Measurements from ENCODE around the gene ATP8A2.

Gene ATP8A2

DNA sequence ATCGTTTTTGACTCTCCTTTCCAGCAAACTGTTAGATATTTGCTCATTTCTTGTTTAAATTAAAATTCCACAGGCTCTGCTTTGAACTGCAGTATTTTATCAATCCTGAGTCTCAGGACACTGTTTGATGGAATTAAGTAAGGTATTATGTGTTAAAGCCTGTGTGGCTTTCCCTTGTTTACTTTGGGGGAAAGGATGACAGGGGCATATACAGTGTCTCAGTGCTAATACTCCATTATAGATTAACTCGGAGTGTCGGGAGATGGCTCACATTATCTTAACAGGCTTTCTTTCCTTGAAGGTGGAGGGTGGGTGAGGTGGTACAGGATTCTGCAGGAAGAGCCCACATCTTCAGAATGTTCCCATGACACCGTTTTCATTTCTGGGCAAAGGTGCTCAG, 595.4 kb downstream of the ATP8A2 start:
- DNase-seq (ENCODE audit: low read depth), result no peak

DNA sequence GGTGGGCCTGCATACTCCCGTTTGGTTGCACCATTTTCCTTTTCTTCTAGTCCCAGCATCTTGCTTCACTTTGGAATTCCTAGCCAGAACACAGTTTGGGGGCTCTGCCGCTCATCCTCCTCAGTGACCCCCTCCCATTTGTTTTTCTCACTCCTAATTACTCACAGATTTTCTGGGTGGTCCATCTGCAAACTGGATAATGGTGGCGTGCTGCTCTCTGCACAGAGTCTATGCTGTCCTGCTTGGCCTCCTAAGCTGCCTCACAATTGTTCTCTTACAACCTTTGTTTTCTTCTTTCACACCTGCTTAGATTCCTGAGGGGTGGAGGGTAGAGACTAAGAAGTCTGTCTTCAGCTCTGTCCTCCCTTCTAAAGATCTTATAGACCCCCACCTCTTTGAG, 599.3 kb downstream of the ATP8A2 start:
- no peak for DNase-seq (ENCODE audit: low read depth)

DNA sequence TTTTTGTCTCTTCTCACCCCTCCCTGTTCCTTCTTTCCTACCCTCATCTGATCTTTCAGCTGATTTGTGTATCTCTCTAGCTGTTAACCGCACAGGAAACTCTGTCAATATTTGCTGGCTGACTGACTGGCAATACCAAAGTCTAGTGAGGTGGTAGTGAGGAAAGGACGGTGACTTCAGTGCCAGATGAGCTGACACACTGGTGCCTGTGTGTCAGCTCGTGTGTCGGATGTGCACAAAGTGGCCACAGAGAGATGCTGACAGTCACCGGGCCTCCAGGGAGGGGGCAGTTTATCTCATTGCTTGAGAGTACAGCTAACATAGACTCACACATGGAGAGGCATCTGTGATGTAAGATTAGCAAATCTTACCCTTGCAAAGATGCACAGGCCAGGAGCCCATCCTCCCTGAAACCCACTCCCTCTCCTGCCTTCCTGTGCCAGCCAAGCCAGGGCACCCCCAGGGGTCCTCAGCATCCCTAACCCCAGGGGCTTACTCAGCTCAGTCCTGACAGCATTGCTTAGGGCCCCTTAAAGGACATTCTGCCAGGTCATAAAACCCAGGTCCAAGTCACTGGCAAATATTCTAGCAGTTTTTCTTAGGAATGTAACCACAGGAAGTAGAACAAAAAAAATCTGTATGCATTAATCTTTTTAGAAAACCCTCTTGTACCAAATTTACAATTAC, 599.8 kb downstream of the ATP8A2 start:
- DNase-seq (ENCODE audit: low read depth), result no peak

DNA sequence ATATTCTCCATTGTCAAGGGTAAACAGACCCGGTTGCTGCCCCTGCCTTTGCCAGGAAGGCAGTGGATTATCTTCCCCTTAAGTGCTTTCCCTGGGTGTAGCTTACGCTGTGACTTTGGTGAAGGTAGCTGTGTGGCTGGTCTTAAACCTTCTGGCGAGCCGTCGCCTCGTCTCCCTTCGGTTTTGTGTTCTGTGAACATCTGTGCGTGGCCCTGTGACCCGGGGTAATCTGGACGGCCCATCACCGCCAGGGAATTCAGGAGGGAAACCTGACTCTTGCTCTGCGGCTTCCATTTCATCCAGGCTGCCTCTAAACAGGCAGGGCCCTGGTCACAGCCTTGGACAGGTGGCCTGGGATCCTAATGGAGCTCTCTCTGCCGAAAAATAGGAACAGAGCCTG, 601.3 kb downstream of the ATP8A2 start:
- no peak for DNase-seq (ENCODE audit: low read depth)

DNA sequence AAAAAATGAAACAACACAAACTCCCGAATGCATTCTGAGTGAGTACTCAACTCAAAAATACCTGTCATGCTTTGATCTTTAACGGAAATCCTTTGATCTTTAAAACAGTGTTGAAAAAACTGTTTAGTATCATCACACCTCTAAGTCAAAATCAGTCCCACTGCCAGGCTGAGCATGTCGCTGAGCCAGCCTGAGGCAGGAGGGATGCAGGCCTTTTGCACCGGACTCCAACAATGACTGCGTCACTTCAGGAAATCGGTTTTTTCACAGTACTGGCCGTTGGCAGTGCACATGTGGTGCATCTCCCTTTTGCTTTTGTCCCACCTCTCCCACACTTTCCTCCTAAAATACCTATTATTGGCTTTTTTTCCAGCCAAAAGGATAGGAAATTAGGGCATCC, 601.8 kb downstream of the ATP8A2 start:
- DNase-seq (ENCODE audit: low read depth), result no peak

DNA sequence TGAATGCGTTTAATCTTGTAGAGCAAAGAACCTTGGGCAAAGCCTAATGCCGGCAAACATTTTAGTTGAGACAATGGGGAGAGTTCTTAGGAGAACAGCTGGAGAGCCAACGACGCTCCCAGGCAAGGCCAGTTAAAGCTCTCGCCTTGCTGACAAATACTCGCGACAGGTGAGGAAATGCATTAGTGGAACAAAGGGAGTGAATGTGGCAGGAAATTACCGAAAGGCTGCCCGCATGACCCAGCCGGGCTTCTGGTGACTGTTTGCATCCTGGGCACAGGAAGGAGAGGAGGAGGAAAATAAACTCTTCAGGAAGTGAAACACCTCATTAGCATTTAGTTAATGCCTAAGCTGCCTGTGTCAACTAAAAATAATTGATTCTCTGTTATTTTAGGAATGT, 605.4 kb downstream of the ATP8A2 start:
- DNase-seq (ENCODE audit: low read depth), result no peak

DNA sequence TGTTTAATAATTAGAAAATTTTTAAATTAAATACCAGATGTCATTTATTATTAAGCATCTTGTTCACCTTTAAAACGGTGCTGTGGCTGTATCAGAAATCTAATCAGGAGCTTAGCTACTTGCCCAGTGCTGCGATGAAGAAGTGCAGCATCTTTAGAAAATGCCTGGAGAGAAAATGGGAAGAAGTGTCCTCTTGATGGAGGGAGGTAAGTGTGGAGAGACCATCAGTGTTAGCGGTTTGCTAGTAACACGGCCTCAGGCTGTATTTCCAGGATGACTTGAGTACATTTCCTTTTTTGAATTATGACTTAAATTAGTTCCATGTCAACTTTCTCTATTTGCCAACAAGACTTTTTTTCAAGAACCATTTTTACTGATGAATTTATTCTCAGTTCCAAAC, 605.9 kb downstream of the ATP8A2 start:
- DNase-seq (ENCODE audit: low read depth), result no peak

DNA sequence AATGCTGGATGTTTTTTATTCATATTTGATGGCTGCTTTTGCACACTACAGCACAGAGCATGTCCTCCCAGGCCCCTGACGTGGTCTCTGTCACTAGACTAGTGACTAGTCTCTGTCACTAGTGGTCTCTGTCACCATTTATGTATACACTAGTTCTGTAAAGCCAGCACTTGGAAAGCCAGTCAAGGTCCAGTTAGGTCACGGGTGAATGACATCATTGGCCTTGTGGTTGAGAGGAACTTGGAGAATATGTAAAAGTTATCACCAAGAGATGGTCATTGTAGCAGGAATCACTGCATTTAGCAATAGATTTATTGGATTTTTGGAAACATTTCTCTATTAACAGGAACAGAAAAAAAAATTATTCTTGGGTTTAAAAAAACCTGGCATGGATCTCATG, 607.2 kb downstream of the ATP8A2 start:
- DNase-seq (ENCODE audit: low read depth), result no peak

DNA sequence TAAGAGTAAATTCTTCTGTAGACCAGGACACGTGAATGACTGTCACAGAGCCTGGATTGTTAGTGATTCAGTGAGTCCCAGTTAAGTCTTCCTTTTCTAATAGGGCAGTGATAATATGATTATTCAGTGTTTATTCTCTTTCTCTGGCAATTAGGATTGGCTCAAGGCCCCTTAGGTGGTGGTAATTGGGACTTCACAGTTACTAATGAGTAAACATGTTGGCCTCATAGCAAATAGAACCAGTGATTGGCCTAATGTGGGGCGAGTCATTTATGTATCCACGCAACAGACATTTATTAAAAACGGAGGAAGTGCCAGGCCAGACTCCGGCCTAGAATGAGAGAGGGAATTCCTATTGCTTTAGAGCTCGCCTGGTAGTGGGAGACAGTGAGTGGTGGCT, 607.6 kb downstream of the ATP8A2 start:
- DNase-seq (ENCODE audit: low read depth), result no peak

DNA sequence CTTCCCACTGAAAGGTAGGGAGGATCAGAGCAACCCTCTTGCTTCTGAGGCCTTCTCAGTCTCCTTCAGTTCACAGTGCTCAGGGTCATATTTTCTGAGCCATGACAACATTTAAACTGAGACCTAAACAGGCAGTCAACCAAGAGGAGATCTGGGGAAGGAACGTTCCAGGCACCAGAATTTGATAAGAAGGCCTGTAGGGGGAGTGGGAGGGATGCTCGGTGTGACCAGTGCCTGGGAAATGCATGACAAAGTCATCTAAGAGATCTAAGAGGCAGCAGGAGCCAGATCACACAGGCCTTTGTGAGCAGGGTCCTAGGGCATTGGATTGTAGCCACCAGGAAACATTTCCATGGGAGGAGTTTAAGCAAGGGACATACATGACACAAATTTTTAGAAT, 608.5 kb downstream of the ATP8A2 start:
- no peak for DNase-seq (ENCODE audit: low read depth)

DNA sequence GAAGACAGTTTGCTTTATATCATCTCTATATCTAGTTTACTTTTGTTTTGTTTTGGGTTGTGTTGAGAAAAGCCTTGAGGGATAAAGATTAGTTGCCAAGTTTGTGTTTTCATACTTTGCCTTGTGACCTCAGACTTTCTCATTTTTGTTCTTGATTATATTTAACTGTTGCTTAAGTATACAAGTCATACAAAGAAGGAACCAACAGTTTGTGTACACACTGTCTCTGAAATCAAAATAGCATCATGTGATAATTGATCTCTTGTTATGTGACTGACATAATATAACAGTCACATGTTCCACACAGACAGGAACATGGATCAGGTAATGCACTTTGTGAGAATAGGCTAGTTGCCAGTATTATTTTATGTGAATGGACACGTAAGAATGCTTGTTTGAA, 609.3 kb downstream of the ATP8A2 start:
- no peak for DNase-seq (ENCODE audit: low read depth)

DNA sequence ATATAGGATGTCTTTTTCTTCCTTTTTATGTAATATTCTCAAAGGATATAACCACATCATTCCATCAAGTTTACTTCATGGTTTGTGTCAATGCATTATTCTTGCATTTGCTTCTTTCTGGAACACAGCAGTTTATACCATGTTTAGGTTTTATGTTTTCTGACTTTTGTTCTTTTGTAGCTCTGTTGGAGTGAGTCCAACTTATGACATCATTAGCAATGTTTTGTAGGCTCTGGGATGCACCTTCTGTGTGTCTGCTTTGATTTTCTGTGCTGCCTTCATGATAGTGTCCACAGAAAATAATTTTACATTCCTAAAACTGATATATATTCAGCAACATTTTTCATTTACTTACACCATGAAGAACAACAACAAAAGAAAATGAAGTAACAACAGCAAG, 611.1 kb downstream of the ATP8A2 start:
- DNase-seq (ENCODE audit: low read depth), result no peak

DNA sequence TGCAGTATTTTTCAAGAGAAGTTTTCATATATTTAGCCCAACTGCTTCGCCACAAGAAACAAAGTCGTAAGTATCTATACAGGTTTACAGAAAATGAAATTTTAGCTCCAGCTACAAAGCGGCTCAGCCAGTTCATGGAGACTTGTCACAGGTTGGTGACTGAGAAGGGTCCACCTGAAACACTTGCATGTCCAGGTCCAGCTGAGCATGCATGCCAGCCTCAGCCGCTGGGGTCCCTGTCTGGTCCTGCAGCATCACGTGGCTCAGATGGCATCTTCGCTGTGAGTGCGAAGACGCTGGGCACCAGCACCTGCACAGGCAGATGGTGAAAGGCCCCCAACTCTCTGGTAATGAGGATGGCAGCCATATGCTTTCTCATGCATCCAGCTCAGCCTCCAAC, 616.2 kb downstream of the ATP8A2 start:
- DNase-seq (ENCODE audit: low read depth), result no peak

DNA sequence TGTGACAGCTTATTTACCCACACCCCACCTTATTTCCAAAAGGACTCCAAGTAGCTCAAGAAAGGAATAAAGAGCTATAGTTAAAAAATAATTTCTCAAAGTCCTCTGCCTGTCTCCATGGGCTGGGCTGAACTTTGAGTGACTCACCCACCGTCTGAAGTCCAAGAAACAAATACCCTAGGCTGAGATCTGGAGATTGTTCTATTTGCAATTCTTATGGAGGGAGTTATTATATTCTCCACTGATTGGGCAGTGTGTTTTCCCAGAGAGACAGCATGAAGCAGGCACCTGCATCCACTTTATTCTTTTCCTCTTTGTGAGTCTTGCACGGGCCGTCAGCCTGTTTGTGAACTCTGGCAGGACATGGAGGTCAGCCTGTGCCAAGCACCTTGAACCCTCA, 616.9 kb downstream of the ATP8A2 start:
- DNase-seq (ENCODE audit: low read depth), result no peak

DNA sequence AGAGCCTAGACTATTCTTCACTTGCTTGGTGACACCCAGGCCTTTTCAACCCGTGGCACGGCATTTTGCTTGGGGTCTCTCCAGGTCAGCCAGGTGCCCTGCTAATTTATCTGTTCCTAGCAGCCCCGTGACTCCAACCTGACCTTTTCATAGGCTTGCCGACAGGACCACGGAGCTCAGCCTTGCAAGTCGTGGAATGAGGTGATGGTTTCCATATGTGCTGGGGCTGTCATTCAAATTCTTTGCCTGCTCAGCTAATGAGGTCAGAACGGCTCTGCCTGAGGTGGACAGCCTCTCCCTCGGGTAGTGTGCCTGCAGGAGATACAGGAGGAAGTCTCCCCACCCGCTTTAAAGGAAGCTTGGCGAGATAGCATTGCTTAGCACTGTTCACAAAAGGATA, 619.0 kb downstream of the ATP8A2 start:
- DNase-seq (ENCODE audit: low read depth), result no peak

DNA sequence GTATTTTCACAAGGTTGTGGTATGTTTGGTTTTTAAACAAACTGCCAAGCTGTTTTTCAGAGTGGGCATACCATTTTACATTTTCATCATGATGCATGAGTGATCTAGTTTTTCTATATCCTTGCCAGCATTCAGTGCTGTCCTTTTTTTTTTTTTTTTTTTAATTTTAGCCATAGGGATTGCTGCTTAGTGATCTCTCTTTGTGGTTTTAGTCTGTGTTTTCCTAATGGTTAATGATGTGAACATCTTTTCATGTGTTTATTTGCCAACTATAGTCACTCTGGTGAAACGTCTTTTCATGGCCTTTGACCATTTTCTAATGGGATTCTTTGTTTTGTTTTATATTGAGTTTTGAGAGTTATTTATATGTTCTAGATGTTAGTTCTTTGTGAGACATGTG, 620.3 kb downstream of the ATP8A2 start:
- DNase-seq (ENCODE audit: low read depth), result no peak

DNA sequence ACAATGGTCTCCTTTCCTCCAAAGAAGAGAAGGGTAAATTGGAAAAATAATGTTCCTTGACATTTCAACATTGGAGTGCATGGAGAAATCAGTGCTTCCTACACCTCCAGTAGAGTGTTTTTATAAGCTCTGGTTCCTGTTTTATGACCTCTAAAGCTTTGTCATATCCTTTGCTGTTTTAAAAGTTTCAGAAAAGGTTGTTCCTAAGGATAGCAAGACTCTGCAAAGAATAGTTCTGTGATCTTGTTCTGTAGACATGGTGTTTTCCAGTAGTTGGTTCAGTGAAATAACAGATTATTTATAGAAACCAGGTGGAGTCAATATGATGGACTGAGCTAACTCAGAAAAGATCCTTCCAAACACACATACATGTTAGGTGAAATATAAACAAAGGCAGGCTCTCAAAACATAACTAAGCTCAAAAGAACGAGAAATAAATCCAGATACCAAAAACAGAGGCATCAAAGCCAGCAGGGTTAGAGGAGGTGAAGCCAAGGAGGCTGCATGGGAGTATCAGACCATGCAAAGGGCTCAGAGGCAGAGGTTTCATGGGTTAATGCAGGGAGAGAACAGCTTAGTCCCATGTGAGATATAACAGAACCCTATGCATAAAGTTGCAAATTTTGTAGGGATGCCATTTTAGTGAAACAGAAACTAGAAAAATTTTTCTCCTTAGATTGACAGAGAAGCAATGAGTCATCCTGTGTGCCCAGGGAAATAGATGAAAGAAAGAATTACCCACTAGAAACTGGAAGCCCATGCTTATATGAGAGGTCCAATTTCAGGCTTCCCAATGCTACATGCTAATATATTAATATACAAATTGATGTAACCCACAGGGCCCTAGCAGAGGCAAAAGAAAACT, 635.7 kb downstream of the ATP8A2 start:
- no peak for DNase-seq (ENCODE audit: low read depth)

DNA sequence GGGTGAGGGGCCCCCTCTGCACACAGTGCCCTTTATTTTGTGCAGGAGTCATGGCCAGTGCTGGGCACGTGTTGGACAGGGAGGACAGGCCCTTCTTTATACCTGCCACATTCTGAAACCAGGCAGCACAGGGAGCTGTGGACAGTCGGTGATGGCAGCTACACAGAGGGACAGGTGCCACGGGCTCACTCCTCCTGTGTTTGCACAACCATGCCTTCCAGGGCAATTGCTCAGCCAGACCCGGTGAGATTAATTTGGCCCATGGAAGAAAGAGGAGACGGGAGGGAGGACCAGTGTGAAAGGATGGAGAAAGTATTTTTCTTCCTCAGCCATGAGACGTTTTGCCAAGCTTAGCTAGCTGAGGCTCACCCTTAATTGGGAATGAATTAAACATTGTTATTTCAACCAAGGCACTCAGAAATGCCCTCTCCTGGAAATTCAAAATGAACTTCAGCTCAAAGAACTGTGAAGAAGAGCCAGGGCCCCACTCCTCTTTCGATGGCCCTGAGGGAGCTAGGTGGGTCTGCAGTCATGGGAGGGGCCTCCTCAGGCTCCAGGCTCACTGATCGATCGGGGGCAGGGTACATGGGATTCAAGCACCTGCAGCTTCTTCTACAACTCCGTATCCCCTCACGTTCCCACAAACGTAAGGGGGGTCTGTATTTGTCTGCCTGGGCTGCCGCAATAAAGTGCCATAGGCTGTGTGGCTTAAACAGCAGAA, 638.9 kb downstream of the ATP8A2 start:
- DNase-seq (ENCODE audit: low read depth), result no peak

DNA sequence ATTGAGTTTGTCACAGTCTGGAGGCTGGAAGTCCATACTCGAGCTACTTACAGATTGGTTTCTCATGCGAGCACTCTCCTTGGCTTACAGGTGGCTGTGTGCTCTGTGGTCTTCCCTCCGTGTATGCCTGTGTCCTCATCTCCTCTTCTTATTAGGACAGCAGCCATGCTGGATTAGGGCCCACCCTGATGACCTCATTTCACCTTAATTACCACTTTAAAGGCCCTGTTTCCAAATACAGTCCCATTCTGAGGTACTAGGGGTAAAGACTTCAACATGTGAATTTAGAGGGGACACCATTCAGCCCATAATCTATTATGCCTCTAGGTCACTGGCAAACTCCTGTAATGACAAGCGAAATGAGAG, 639.4 kb downstream of the ATP8A2 start:
- DNase-seq (ENCODE audit: low read depth), result no peak

DNA sequence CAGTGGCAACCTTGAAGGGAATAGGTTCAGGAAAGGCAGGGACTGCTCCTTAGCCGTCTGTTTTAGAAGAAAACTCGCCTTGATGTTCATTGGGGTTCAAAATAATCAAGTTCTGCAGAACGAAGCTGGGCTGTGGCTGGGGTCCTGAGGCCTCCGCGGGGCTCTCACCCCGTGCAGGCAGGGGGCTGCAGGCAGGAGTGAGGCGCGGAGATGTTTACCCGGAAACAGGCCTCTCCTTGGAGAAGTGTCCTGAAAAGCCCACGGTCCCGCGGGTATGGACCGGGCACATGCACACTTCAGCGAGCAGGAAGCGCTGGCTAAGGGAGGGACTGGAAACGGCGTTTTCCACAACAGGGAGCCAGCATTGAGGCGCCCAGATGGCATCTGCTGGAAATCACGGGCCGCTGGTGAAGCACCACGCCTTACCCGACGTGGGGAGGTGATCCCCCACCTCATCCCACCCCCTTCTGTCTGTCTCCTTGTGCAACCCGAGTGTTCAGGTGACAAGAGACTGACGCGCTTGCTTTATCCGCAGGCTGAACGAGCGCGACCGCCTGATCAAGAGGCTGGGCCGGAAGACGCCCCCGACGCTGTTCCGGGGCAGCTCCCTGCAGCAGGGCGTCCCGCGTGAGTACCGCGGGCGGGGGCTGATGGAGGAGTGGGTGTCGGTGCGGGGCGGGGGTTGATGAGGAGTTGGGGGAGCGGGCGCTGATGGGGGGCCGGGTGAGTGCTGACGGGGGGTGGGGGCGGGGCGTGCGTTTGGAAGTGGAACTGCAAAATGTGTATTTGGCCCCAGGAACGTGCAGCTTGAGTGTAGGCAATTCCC, 640.4 kb downstream of the ATP8A2 start:
- no peak for DNase-seq (ENCODE audit: low read depth)

DNA sequence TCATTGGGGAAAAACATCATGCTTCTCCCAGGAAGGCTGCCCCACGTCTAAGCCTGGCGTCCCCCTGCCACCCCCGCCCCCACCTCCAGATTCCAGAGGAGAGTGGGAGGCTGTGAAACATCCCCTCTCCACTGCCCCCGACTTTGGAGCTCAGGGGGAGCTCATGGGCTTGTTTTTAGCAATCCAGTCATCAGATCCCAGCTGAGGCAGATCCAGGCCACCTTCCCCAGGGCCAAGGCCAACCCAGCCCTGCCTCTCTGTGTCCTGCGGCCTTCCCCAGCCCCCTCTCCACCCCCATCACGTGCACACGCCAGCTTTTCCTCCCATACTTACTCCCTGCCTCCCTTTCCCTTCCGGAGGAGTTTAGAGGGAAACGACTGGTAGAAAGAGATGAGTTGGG, 641.2 kb downstream of the ATP8A2 start:
- no peak for DNase-seq (ENCODE audit: low read depth)

Data from GM04504 (cell line).